Limb (tissue), 2 donors: ENCODE measurements around the gene UBD.

Source experiments
- DNase-seq, 2 donors: peaks; one replicate each; pipeline ENCODE4 v3.0.0-alpha.2; 2016; ENCODE audit errors: extremely low spot score in 2 of 2

UBD gene

DNA sequence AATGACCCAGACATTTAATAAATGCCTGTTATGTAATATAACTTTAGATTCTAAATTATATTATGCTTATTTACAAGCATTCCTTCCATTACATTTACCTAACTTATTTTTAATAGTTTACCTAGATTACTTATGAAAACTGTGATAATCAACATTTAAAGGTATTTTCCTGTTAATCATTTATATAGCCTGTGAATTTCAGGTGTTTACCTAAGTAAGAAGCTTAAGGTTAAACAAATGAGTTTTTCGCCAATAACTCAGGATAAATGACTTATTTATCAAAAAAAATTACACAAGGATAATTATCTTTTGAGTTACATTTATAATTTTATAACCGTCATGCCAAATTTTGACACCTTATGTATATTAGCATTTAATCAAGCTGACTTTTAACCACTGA is 35.5 kb downstream of the UBD start:
- DNase-seq: no peak

DNA sequence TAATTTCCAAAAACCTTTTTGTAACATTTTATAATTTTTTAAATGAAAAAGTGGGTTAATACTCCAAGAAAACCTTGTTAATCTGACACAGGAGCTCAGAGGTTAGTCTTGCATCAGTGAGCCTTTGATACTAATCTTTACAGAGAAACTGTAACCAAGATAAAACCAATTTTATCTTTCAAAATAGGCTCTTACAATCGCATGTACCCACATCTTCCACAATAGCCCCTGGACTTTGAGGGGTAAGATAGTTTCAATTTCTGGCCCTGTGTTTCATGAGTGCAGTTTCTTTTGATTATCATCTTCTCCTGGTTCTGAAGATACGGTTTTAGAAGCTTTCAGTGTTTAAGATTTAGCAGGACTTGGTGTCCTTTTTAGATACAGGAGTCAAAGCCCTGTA is 37.3 kb downstream of the UBD start:
- no peak for DNase-seq

DNA sequence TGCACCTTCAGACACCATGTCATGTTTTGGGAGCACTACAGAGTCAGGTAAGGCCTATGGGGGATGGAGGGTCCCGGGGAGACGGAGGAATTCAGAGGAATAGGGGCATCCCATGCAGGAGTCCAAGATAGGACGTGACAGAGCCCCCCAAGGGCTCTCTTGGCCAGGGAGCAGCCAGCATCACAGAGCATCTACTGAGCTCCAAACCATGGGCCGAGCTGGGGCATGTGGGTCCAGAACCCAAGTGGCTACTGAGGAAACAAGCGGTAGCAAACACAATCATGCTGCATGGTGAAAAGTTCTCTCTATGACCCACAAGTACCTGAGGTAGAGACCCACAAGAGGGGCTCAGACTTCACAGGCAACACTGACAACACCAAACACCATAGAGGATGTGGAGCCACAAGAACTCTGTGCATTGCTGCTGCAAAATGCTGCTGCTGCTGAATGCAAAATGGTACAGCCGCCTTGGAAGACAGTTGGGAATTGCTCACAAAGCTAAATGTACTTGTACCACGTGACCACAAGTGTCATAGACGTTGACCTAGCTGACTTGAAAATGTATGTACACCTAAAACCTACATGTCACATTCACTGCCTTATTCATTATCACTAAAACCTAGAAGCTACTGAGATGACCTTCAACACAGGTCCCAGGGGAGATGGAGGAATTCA is 38.4 kb downstream of the UBD start:
- DNase-seq: no peak

DNA sequence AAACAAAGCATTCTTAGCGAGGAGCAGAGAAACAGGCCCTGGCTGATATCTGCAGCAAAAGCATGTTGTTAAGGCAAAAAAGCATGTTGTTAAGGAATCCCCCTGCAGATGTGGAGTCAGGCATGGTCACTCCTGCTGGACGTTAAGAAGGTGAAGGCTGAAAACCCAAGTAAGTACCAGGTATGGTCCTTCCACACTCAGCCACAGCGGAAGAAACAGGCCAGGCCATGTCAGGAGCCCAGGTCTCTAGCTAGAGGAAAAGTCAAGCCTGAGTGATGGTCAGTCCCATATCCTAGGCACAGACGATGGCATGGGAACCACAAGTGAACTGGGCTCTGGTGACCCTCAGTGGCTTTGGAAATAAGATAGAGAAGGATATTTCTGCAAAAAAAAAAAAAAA is 39.3 kb downstream of the UBD start:
- no peak for DNase-seq

DNA sequence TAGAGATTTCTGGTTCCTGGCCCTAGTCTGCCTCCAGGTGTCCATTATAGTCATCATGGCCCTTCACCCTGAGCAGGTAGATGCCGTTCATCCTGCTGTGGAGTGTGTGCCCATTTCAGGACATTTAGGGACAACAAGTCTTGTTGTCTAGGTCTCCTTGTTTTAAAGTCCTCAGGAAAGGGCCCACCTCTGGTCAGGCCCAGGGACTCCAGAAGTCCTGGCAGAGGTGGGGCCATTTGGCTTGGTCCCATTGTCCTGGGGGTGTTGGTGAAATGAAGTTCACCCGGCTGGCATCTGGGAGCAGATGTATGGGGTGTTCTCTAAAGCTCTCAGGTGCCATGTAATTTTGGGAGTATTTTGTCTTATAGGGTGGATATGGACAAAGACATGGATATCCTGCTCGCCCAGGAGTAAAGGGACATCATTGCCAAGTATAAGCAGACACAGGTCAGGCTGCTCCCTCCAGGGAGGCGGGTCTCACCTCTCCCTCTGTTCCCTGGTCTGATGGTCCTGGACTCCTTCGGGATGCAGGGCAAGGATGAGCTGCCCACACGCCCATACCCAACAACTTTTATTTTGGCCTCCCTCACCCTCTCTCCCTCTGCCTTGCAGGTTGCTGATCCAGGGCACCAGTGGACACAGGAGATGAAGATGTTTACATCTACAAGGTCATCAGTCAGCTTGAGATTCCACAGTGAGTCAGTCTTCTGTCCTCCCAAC is 40.1 kb downstream of the UBD start:
- no peak for DNase-seq

DNA sequence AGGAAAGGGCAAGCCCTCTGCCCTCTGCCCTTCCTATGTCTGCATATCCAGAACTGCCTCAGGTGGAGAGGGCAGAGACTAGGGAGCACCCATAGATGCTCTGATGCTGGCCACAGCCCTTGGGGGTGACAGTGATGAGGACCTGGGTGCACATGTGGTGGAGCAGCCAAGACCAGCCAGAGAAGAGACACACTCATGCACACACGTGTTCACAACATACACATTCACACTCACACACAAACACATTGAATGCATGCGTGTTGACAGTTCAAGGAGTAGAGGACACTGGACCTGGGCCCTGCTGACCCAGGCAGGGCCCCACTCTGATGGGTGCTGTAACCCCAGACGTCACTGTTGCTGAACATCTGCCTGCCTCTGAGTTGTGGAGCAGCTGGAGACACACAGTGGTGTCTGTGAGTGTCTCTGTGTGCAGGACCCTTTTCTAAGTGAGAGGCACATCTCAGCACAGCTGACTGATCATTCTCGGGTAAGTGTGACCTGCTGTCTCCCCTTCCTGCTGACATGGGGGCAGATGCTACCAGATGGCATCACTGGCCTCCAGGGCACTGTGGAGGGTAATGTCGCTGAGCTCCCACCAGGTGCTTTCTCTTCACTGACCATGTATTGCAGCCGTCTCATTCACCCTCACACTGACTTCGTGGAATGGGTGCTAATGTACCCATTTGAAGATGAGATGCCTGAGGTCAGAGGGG is 41.6 kb downstream of the UBD start:
- no peak for DNase-seq

DNA sequence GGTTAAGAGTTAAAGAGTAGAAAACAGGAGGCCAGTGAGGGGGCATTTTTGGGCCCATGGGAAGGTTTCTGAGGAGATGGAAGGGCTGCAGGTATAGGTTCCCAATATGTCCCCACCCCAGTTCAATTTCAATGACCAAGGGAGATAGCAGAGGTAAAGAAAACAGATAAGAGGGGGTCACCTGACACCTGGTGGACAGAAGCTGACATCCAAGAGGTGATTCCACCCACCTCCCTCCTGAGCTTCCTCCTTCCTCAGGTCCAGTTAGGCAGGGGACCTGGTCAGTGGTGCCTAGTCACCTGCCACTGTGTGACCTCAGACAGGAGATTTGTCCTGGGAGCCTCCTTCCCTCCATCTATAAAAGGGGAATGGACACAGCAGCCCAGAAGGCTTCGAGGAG is 42.3 kb downstream of the UBD start:
- DNase-seq: no peak

DNA sequence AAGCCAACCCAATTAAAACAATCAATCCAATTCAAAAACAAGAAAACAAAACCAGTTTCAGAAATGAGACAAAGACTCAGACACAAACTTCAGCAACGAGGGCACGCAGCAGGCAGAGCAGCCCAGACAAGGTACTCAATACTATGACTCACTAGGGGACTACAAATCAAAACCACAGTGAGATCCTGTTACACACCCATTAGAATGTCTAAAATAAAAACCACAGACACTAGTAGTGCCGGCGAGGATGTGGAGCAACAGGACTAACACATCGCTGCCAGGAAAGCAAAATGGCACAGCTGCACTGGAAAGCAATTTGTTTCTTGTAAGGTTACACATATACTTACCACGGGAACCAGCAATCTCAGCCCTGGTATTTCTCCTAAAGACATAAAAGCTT is 43.4 kb downstream of the UBD start:
- DNase-seq: no peak

DNA sequence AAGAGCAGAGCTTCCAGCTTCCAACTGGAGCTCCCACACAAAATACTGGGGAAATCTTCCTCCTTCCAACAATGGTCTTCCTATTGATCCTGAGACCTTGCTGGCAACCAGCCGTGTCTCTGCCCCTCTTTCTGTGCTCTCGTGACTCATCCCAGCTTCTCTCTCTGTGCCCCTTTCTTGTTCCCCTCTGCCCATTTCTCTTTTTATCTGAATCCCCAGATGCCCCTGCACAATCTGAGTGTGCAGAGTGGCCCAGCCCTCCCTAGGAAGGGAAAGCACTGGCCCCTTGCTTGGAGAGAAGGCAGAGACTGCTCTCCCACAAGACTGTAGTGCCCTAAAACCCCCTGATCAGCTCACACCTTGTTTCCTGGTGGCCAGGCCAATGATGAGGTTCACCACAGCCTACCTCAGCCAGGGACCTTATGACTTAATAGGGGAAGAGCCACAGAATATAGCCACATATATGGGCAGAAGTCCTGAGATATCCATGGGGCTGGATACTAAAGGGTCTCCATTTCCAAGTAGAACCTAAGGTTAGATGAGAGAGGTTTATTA is 48.7 kb downstream of the UBD start:
- DNase-seq: no peak

DNA sequence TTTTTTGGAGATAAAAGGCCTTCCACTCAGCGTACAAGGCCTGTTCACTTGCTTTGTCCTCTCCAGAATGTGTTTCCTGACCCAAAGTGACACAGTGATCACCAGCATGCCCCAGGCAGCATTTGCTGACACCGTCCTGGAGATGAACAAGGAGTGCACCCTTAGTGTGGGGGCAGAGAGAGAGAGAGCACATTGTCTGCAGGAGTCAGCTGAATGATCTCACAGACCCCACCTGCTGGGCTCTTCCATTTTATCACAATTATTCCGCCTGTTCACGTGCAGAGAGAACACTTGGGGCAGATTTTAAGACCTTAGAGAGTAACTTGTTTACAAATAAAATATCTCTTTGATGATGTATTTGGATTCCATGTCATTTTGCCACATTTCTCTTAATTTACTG is 49.3 kb downstream of the UBD start:
- no peak for DNase-seq

DNA sequence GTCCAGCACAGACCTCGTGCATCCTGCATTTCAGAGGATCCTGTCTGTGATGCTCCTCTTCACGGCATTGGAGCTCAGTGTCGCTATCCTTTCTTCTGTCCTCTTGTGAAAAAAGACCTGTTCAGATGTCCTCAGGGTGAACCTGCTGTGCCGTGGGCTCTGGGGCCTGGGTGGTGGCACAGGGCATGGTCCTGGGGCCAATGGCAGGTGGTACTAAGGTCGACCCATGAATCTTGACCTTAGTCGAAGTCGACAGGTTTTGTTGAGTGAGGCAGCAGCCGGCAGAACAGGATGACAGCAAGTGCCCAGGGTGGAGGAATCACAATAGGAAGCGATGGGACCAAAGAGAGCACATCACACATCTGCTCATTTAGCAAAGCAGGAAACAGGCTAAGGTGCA is 49.8 kb downstream of the UBD start:
- no peak for DNase-seq

DNA sequence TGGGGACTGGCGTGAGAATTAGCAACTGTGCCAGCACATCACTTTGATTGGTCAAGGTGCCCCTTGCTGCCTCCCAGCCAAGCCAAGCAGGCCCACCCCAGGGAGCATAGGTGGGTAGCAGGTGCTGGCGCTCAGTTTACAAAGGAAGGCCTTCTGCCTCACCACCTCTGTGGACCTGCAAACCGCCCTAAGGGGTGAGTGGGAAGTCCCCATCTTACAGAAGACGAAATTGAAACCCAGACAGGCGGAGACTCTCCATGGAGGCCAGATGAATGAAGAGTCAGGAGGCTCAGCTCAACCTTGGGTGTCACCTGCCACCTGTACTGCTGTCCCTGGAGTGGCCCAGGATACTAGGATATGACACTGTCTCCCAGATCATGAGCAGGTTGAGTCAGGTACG is 50.3 kb downstream of the UBD start:
- DNase-seq: no peak

DNA sequence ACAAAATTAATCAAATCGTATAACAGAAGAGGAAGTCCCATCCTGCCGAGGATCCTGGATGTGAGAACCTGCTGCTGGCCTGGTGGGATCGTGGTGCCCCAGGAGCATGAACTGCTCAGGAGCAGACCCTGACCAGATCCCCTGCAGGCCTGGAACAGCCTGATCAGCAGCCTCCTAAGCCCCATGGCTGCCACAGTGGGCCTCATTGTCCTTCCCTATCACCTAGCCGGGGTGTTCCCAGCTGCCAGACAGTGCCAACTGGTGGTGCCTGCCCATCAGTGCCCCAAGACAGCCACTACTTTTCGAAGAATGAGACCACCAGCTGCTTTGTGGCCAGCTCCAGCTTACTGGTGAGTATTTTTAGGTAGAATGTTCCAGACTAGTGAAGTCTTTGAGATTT is 52.2 kb downstream of the UBD start:
- DNase-seq: no peak

DNA sequence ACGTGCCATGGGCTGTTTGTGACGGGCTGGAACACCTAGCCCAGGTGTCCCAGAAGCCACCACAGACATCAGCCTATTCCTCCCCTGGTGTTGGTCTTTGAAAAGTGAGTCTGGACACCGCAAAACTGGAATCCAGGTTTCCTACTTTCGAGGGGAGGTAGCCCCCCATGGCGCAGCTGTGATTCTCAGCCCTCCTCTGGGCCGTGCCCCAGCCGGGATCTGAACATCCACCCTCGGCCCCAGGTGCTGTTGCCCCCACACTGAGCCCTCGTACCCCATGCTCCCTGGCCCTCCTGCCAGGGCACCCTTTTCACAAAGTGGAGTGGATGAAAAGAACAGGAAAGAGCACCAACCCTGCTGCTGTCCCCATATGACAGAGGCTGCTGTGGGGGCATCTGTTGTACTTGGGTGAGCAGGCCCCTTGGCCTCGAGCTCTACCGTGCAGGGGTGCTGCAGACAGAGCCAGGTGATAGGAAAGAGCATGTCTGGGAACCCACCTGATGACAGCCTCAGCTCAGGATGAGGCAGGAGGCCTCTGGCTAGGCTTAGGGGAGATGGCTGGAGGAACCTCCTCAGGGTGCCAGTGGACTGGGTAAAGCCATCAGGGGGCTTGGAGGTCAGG is 53.0 kb downstream of the UBD start:
- no peak for DNase-seq

DNA sequence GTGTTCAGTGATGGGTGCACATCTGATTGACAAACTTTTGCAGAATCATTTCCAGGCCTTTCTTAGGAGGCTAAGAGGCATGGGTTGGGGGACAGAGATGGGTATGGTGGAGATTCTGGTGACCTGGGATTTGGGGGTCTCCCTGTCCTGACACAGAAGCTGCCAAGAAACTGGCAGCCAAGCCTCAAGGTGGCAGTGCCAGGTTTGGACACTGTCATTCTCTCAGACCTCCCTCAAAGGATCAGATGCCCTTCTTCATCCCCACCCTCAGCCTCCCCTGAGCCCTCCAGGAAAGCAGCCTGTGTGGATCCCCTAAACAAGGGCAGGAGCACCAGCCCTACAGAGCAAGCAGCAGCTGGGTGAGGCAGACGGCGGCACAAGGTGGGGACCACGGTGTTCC is 53.7 kb downstream of the UBD start:
- DNase-seq: no peak
